Activated B cell treated with CpG ODN at 0.5 μM for 24 hours (primary cell): ENCODE data around the gene CENPF. TPM values are rescaled to one million over a fixed set of nuclear protein-coding genes. Genes with fewer than 3 reads are reported as not detected.
"Not testable (repeated sequence)": the region's sequence is repeated elsewhere in the genome, so short reads cannot be mapped to it uniquely, and the experiment has no call there.

Source experiments
- ATAC-seq: fragments of 200-7000 bp; cut with Tn5 transposase; one replicate; pipeline ENCODE4 v1.10.0; 2021; ENCODE audit warnings: low read depth, mild to moderate bottlenecking, moderate library complexity
- CTCF ChIA-PET: fragments of 350-600 bp; sonication (Branson Sonifier 250); formaldehyde crosslinking; loops from one replicate; lab custom pipeline; 2021; ENCODE audit warnings: antibody characterized with exemption; lab: Charles Lee
- POLR2A ChIA-PET: fragments of 350-600 bp; sonication (Branson Sonifier 250); formaldehyde crosslinking; loops from one replicate; lab custom pipeline; 2021; ENCODE audit warnings: antibody characterized with exemption; lab: Charles Lee
- DNase-seq: peaks from one replicate; pipeline ENCODE4 v3.0.0; 2022
- H3K27ac Mint-ChIP-seq: one replicate; pipeline ENCODE4 v1.8.0; 2020; ENCODE audit warnings: mixed read lengths
- H3K27me3 Mint-ChIP-seq: one replicate; pipeline ENCODE4 v1.8.0; 2021; ENCODE audit warnings: mixed read lengths
- H3K36me3 Mint-ChIP-seq: one replicate; pipeline ENCODE4 v1.8.0; 2021; ENCODE audit warnings: low read depth, mixed read lengths
- H3K4me1 Mint-ChIP-seq: one replicate; pipeline ENCODE4 v1.8.0; 2021; ENCODE audit warnings: mixed read lengths
- H3K4me3 Mint-ChIP-seq: one replicate; pipeline ENCODE4 v1.8.0; 2020; ENCODE audit warnings: mild to moderate bottlenecking, mixed read lengths
- H3K9me3 Mint-ChIP-seq: one replicate; pipeline ENCODE4 v1.8.0; 2020; ENCODE audit warnings: mixed read lengths
- intact Hi-C: fragments of 100-400 bp; cut with micrococcal nuclease; formaldehyde crosslinking; loops from one replicate; pipeline ENCODE4 v1.15.1; 2024
- total RNA-seq: library from RNA; stranded (reverse); gene quantifications from 2 replicates; pipeline ENCODE4 v1.2.3, GENCODE V29; 2022
- TF ChIP-seq, protein P1 (sequence below): fragments of 200-600 bp; IDR thresholded peaks from one replicate; pipeline ENCODE4 v1.8.0; 2022; ENCODE audit warnings: antibody characterized with exemption, mild to moderate bottlenecking

The CENPF gene
- total RNA-seq, 1 donor from 2014 or later = 4.0 TPM

DNA sequence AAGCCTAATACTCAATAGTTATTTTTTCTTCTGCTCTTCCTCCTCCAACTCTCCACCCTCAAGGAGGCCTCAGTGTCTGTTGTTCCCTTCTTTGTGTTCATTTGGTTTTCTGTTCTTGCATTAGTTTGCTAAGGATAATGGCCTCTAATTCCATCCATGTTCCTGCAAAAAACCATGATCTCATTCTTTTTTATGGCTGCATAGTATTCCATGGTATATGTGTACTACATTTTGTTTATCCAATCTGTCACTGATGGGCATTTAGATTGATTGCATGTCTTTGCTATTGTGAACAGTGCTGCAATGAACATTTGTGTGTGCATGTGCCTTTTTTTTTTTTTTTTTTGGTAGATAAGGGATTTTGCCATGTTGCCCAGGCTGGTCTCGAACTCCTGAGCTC lies 6.7 kb downstream of the CENPF start:
- intact Hi-C loops = no loop called here
- Mint-ChIP-seq H3K27ac (no peak overlapping the region), H3K4me1 (no peaks in the 10 kb centered on the region), H3K4me3 (no peak overlapping the region), H3K36me3 (no peaks in the 10 kb centered on the region), H3K9me3 (peaks cover 7% of the 10 kb centered on the region), H3K27me3 (no peaks in the 10 kb centered on the region)
- ATAC-seq = no peak
- ChIA-PET POLR2A (no interaction called here), CTCF (no interaction called here)
- no peak for DNase-seq
- TF ChIP-seq, protein P1, sequence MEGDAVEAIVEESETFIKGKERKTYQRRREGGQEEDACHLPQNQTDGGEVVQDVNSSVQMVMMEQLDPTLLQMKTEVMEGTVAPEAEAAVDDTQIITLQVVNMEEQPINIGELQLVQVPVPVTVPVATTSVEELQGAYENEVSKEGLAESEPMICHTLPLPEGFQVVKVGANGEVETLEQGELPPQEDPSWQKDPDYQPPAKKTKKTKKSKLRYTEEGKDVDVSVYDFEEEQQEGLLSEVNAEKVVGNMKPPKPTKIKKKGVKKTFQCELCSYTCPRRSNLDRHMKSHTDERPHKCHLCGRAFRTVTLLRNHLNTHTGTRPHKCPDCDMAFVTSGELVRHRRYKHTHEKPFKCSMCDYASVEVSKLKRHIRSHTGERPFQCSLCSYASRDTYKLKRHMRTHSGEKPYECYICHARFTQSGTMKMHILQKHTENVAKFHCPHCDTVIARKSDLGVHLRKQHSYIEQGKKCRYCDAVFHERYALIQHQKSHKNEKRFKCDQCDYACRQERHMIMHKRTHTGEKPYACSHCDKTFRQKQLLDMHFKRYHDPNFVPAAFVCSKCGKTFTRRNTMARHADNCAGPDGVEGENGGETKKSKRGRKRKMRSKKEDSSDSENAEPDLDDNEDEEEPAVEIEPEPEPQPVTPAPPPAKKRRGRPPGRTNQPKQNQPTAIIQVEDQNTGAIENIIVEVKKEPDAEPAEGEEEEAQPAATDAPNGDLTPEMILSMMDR = no peak

DNA sequence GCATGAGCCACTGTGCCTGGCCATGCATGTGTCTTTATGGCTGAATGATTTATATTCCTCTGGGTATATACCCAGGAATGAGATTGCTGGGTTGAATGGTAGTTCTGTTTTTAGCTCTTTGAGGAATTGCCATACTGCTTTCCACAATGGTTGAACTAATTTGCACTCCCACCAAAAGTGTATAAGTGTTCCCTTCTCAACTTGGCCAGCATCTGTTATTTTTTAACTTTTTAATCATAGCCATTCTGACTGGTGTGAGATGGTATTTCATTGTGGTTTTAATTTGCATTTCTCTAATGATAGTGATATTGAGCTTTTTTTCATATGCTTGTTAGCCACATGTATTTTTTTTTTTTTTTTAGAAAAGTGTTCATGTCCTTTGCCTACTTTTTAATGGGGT lies 7.1 kb downstream of the CENPF start:
- DNase-seq, intact Hi-C loops, H3K4me3 Mint-ChIP-seq, H3K27me3 Mint-ChIP-seq, H3K27ac Mint-ChIP-seq, ATAC-seq, H3K9me3 Mint-ChIP-seq, H3K36me3 Mint-ChIP-seq, H3K4me1 Mint-ChIP-seq, POLR2A ChIA-PET, CTCF ChIA-PET: not testable (repeated sequence)

GRCh38 chr1:214615109-214615508 lies 12.1 kb downstream of the CENPF start:
- Mint-ChIP-seq H3K27me3 (no peaks in the 10 kb centered on the region), H3K4me3 (no peak overlapping the region)

DNA sequence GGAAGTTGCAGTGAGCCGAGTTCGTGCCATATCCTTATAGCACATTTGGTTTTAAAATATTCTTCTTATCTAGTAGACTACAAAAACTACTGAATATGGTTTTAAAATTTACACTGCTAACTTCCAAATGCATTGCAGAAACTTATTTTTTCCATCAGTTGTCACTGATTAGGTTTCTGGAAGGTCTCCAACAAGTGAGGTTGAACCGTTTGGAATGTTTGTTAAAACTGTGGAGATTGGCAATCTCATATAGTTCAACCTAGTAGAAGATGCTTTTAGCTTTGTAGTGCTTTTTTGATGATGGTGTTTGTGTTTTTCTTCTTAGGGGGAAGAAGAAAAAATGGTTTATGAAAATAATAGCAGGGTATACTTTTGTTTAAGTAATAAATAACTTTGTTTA lies 12.9 kb downstream of the CENPF start:
- DNase-seq (no peak), ATAC-seq (no peak)
- intact Hi-C loops = no loop called here
- TF ChIP-seq, protein P1 = no peak
- POLR2A ChIA-PET = no interaction called here
- H3K27ac Mint-ChIP-seq = no peak overlapping the region
- H3K27me3 Mint-ChIP-seq = no peaks in the 10 kb centered on the region
- no peak overlapping the region for H3K4me3 Mint-ChIP-seq
- H3K4me1 Mint-ChIP-seq = peaks cover 4% of the 10 kb centered on the region
- CTCF ChIA-PET = no interaction called here
- no peaks in the 10 kb centered on the region for H3K9me3 Mint-ChIP-seq
- H3K36me3 Mint-ChIP-seq = no peaks in the 10 kb centered on the region

More at GRCh38 chr1:214615109-214615508, 12.1 kb downstream of the CENPF start:
- Mint-ChIP-seq H3K36me3 (no peaks in the 10 kb centered on the region), H3K9me3 (no peaks in the 10 kb centered on the region), H3K4me1 (peaks cover 4% of the 10 kb centered on the region), H3K27ac (no peak overlapping the region)
- no peak for DNase-seq
- ChIA-PET CTCF (no interaction called here), POLR2A (no interaction called here)
- no peak for ATAC-seq
- TF ChIP-seq, protein P1 = no peak
- intact Hi-C loops = no loop called here

- H3K9me3 Mint-ChIP-seq = no peaks in the 10 kb centered on the region
- no peak overlapping the region for H3K27ac Mint-ChIP-seq
- no peaks in the 10 kb centered on the region for H3K36me3 Mint-ChIP-seq
- ATAC-seq (no peak), DNase-seq (no peak)
- CTCF ChIA-PET = no interaction called here
- TF ChIP-seq, protein P1 = no peak
- POLR2A ChIA-PET = no interaction called here
- no peaks in the 10 kb centered on the region for H3K27me3 Mint-ChIP-seq
- peaks cover 4% of the 10 kb centered on the region for H3K4me1 Mint-ChIP-seq
- no peak overlapping the region for H3K4me3 Mint-ChIP-seq
- intact Hi-C loops = no loop called here
These were observed 14.3 kb downstream of the CENPF start for GRCh38 chr1:214617246-214617645.

DNA sequence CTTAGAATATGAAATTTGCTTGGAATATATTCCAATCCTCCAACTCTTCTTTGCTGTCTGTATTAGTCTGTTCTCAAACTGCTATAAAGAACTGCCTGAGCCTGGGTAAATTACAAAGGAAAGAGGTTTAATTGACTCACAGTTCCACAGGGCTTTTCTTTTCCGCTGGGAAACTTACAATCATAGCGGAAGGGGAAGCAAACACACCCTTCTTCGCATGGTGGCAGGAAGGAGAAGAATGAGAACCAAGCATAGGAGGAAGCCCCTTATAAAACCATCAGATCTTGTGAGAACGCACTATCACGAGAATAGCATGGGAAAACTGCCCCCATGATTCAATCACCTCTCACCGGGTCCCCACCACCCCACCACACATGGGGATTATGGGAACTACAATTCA lies 14.8 kb downstream of the CENPF start:
- intact Hi-C loops = no loop called here
- Mint-ChIP-seq H3K4me3 (no peak overlapping the region), H3K9me3 (no peaks in the 10 kb centered on the region), H3K27ac (no peak overlapping the region), H3K27me3 (no peaks in the 10 kb centered on the region), H3K36me3 (no peaks in the 10 kb centered on the region), H3K4me1 (peaks cover 4% of the 10 kb centered on the region)
- CTCF ChIA-PET = no interaction called here
- DNase-seq (no peak), ATAC-seq (no peak)
- TF ChIP-seq, protein P1 = no peak
- POLR2A ChIA-PET = no interaction called here
